ENCODE results near the gene CALM1. TPM values are rescaled to one million over a fixed set of nuclear protein-coding genes. Genes with fewer than 3 reads are reported as not detected.
A peak's percentile ranks its signal among the peaks of the same experiment; 100 is the strongest.
"Not testable (repeated sequence)": the region's sequence is repeated elsewhere in the genome, so short reads cannot be mapped to it uniquely, and the experiment has no call there.

Gene CALM1
- total RNA-seq, 1 donor from 2014 or later = 267 TPM

DNA sequence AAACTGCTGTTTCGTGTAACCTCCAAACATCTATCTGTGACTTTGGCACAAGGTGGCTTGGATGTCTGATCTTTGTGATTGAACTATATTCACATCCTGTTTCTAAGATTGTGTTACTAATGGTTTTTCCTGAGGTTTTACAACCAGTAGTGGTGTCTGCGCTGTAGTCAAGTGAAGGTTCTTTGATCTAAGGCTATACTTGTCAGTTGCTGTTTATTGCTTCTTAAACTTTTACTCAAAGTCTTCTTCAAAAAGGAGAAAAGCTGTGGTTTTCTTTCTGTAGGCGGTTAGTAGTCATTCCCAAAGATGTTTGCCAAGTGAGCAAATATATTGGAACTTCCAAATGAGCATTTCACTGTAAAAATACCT, 12.3 kb upstream of the CALM1 start:
- no peak for DNase-seq (ENCODE audit: low read depth)
- no peak for FAIRE-seq
- TF ChIP-seq, protein P1, sequence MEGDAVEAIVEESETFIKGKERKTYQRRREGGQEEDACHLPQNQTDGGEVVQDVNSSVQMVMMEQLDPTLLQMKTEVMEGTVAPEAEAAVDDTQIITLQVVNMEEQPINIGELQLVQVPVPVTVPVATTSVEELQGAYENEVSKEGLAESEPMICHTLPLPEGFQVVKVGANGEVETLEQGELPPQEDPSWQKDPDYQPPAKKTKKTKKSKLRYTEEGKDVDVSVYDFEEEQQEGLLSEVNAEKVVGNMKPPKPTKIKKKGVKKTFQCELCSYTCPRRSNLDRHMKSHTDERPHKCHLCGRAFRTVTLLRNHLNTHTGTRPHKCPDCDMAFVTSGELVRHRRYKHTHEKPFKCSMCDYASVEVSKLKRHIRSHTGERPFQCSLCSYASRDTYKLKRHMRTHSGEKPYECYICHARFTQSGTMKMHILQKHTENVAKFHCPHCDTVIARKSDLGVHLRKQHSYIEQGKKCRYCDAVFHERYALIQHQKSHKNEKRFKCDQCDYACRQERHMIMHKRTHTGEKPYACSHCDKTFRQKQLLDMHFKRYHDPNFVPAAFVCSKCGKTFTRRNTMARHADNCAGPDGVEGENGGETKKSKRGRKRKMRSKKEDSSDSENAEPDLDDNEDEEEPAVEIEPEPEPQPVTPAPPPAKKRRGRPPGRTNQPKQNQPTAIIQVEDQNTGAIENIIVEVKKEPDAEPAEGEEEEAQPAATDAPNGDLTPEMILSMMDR (IDR thresholded peaks at IDR 0.05; ENCODE audit: insufficient read depth, low read length, severe bottlenecking) = no peak
- H3K4me3 ChIP-seq (ENCODE audit: low read depth, low read length) = no peak overlapping the region
- no peaks in the 10 kb centered on the region for H3K27me3 ChIP-seq (ENCODE audit: control insufficient read depth, insufficient read depth, low read length)
- H3K36me3 ChIP-seq (ENCODE audit: control insufficient read depth, insufficient read depth, low read length) = no peaks in the 10 kb centered on the region

DNA sequence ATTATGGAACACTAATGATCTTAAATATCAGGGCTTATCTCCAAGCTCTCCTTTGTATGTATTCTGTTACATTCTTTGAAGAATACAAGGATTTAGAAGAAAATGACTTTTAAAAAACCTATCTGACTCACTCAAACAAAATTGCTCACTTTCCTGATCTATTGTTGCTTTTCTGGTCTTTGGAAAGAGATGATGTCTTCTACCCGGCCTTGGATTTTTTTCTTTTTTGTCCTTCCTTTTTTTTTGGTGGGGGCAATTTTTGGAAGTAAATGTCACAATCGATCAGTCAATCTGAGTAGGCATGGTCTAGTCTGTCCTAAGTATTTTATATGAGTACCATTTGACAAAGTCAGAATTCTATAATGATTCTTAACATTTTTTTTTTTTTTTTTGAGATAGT, 10.5 kb upstream of the CALM1 start:
- FAIRE-seq (no peak), DNase-seq (ENCODE audit: low read depth) (no peak)
- Histone ChIP-seq H3K36me3 (ENCODE audit: control insufficient read depth, insufficient read depth, low read length) (no peaks in the 10 kb centered on the region), H3K4me3 (ENCODE audit: low read depth, low read length) (no peak overlapping the region), H3K27me3 (ENCODE audit: control insufficient read depth, insufficient read depth, low read length) (no peaks in the 10 kb centered on the region)
- TF ChIP-seq, protein P1 (IDR thresholded peaks at IDR 0.05; ENCODE audit: insufficient read depth, low read length, severe bottlenecking) = no peak

DNA sequence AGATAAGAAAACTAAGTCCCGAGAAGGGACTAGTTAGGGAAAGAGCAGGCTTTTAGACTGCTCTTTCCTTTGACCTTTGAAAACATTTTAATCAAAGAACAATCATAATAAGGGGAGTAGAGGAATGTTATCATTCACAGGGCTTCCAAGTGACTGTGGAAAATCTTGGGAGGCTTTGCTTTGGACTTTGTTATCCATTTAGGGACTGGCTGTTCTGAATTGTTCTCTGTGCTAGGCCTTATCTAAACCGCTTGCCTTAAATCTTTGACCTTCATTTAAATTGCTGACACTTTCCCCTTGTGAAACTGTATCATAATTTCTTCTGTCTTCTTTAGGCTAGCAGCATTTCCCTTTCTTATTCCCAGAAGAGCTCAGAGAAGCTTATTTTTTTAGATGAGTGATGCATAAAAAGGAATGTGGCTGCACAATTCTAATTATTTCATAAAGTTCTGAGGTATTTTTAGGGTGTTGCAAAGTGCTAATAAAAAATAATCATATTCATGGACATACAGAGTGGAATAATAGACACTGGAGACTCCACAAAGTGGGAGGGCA, 9.5 kb upstream of the CALM1 start:
- Histone ChIP-seq H3K4me3 (ENCODE audit: low read depth, low read length) (no peak overlapping the region), H3K27me3 (ENCODE audit: control insufficient read depth, insufficient read depth, low read length) (no peaks in the 10 kb centered on the region), H3K36me3 (ENCODE audit: control insufficient read depth, insufficient read depth, low read length) (no peaks in the 10 kb centered on the region)
- DNase-seq (ENCODE audit: low read depth) = no peak
- TF ChIP-seq, protein P1 (IDR thresholded peaks at IDR 0.05; ENCODE audit: insufficient read depth, low read length, severe bottlenecking) = no peak
- FAIRE-seq = no peak

DNA sequence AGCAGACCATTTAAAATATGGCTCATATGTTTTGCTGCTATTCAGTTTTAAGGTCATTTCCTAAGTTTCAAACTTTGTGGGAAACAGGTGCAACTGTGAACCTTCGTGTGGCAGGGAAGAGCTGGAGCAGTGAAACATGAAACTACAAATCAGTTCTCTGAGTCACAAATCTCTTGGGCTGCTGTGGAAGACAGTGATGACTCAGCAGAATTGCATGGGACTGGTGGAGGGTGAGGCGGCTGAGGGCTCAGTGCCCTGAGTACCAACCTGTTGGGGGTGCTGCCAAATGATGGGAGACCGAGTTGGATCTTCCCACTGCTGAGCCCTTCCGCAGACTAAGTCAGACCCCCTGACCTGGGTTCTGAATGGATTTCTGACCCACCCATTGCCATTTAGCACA, 8.4 kb upstream of the CALM1 start:
- FAIRE-seq (peak; percentile 13), DNase-seq (ENCODE audit: low read depth) (peak; percentile 87)
- TF ChIP-seq, protein P1 (IDR thresholded peaks at IDR 0.05; ENCODE audit: insufficient read depth, low read length, severe bottlenecking) = no peak
- H3K27me3 ChIP-seq (ENCODE audit: control insufficient read depth, insufficient read depth, low read length) = no peaks in the 10 kb centered on the region
- no peak overlapping the region for H3K4me3 ChIP-seq (ENCODE audit: low read depth, low read length)
- no peaks in the 10 kb centered on the region for H3K36me3 ChIP-seq (ENCODE audit: control insufficient read depth, insufficient read depth, low read length)

DNA sequence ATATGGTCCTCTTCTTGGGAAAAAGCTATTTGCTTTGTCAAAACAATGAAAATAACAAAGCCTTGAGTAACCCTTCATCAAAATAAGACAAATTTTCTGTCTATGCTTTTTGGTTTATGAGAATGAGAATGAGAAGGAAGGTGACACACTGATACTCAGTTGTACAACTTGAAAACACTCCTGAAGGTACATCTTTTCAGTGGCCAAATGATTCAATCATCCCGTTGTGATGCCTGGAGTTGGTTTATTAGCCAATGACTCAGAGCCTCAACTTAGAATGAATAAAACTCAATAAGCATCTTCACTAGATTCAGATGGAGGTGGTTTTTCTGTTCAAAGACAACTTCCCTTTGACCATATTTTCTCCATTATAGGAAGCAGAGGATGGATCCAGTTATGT, 7.8 kb upstream of the CALM1 start:
- TF ChIP-seq, protein P1 (IDR thresholded peaks at IDR 0.05; ENCODE audit: insufficient read depth, low read length, severe bottlenecking) = no peak
- no peak for FAIRE-seq
- Histone ChIP-seq H3K4me3 (ENCODE audit: low read depth, low read length) (no peak overlapping the region), H3K36me3 (ENCODE audit: control insufficient read depth, insufficient read depth, low read length) (no peaks in the 10 kb centered on the region), H3K27me3 (ENCODE audit: control insufficient read depth, insufficient read depth, low read length) (no peaks in the 10 kb centered on the region)
- DNase-seq (ENCODE audit: low read depth) = peak; percentile 30

DNA sequence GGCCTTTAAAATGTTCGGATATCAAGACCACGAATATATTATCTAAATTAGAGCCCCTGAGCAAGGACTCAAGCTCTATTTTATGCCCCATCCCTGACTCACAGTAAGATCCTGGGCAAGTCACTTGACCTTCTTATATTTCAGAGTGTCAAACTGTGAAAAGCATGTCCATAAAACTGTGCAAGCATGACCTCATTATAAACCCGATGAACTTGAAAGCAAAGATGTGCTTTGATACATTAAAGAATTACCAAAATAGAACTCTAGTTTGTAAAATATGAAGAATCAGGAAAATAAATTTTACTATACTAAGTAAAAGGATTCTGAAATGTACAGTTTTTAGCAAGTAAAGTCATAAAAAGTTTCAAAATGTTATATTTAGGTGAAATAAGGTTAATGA, 2.9 kb upstream of the CALM1 start:
- no peaks in the 10 kb centered on the region for H3K36me3 ChIP-seq (ENCODE audit: control insufficient read depth, insufficient read depth, low read length)
- no peak for DNase-seq (ENCODE audit: low read depth)
- no peak for FAIRE-seq
- H3K27me3 ChIP-seq (ENCODE audit: control insufficient read depth, insufficient read depth, low read length) = no peaks in the 10 kb centered on the region
- no peak overlapping the region for H3K4me3 ChIP-seq (ENCODE audit: low read depth, low read length)
- TF ChIP-seq, protein P1 (IDR thresholded peaks at IDR 0.05; ENCODE audit: insufficient read depth, low read length, severe bottlenecking) = no peak

DNA sequence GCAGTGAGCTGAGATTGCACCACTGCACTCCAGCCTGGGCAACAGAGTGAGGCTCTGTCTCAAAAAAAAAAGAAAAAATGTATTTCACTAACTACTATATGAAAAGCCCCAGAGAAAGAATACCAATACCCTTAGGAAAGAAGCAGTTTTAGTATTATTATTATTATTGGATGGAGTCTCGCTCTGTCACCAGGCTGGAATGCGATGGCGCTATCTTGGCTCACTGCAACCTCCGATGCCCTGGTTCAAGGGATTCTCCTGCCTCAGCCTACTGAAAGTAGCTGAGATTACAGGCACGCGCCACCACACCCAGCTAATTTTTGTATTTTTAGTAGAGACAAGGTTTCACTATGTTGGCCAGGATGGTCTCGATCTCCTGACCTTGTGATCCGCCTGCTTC, 2.0 kb upstream of the CALM1 start:
- not testable (repeated sequence) for H3K4me3 ChIP-seq (ENCODE audit: low read depth, low read length); H3K36me3 ChIP-seq (ENCODE audit: control insufficient read depth, insufficient read depth, low read length); DNase-seq (ENCODE audit: low read depth); H3K27me3 ChIP-seq (ENCODE audit: control insufficient read depth, insufficient read depth, low read length); FAIRE-seq
